HCT116 (cell line): ENCODE measurements around the gene BCKDK. TPM values are rescaled to one million over a fixed set of nuclear protein-coding genes. Genes with fewer than 3 reads are reported as not detected.

ENCODE experiments used
- ATAC-seq: fragments of 200-7000 bp; cut with Tn5 transposase; 2 replicates; pipeline ENCODE4 v1.9.1; 2020; ENCODE audit warnings: mild to moderate bottlenecking, moderate library complexity
- BruUV-seq: library from RNA; stranded (reverse); fragments of 400-500 nt; replicated peaks from 2 replicates; lab custom pipeline; 2021; lab: Mats Ljungman, UMichigan
- CTCF ChIA-PET: fragments of 300-600 bp; sonication (Branson Sonifier 250); formaldehyde crosslinking; loops from one replicate; lab custom pipeline; 2021; ENCODE audit warnings: antibody characterized with exemption; lab: Charles Lee
- POLR2A ChIA-PET: fragments of 300-600, 350-600 bp; sonication (Branson Sonifier 250); formaldehyde crosslinking; loops from one replicate; lab custom pipeline; 2021; ENCODE audit warnings: antibody characterized with exemption; lab: Charles Lee
- RAD21 ChIA-PET, 2 experiments: fragments of 300-600 bp; sonication (Branson Sonifier 250); formaldehyde crosslinking; loops; one replicate each; lab custom pipeline; 2023; ENCODE audit warnings: low total read pairs in 2 of 2; ENCODE audit not compliant: uncharacterized antibody in 2 of 2, unreplicated experiment in 2 of 2, low non-redundant PET in 1 of 2; lab: Charles Lee
- DNase-seq: peaks from one replicate; pipeline ENCODE4 v3.0.0-alpha.2; 2010; ENCODE audit warnings: low read depth, low spot score
- H2AFZ ChIP-seq: fragments of 200-600 bp; shearing (Covaris generic), sonication (generic); 2 replicates; pipeline ENCODE4 v1.6.1; 2017; ENCODE audit warnings: low read depth, mixed run types, mixed read lengths, antibody characterized with exemption, low read length; ENCODE audit not compliant: poor library complexity, severe bottlenecking
- H3K27ac ChIP-seq: 2 replicates; pipeline ENCODE4 v1.5.1; 2012; ENCODE audit warnings: low read depth, low read length
- H3K27me3 ChIP-seq: fragments of 200-600 bp; sonication (generic); 2 replicates; pipeline ENCODE4 v1.6.1; 2016; ENCODE audit warnings: mixed run types, low read length, mixed read lengths; ENCODE audit not compliant: insufficient read depth
- H3K36me3 ChIP-seq, 2 experiments: fragments of 200-500 bp in 1 of 2; fragments of 200-600 bp in 1 of 2; sonication (Bioruptor generic) in 1 of 2; sonication (generic) in 1 of 2; 2 replicates each; pipeline versions ENCODE4 v1.5.1 to v1.6.1; 2014 to 2016; ENCODE audit warnings: low read length in 2 of 2, inconsistent platforms in 1 of 2, mixed read lengths in 1 of 2, mixed run types in 1 of 2; ENCODE audit not compliant: insufficient read depth in 2 of 2, control insufficient read depth in 1 of 2
- H3K4me1 ChIP-seq, 2 experiments: fragments of 200-600 bp in 1 of 2; sonication (generic) in 1 of 2; 2 replicates each; pipeline versions ENCODE4 v1.5.1 to v1.6.1; 2012 to 2017; ENCODE audit warnings: low read length in 2 of 2, inconsistent platforms in 1 of 2, mild to moderate bottlenecking in 1 of 2, mixed read lengths in 1 of 2, mixed run types in 1 of 2, moderate library complexity in 1 of 2; ENCODE audit not compliant: insufficient read depth in 2 of 2, control insufficient read depth in 1 of 2
- H3K4me2 ChIP-seq: fragments of 200-600 bp; sonication (generic); 2 replicates; pipeline ENCODE4 v1.6.1; 2017; ENCODE audit warnings: mixed run types, low read length, mixed read lengths
- H3K4me3 ChIP-seq, 2 experiments: fragments of 200-600 bp in 1 of 2; sonication (generic) in 1 of 2; replicated peaks in 1 of 2; 2 replicates each; pipeline ENCODE4 v1.5.1; 2011 to 2016; ENCODE audit warnings: low read length in 2 of 2, control low read depth in 1 of 2, low read depth in 1 of 2, mild to moderate bottlenecking in 1 of 2, mixed read lengths in 1 of 2, mixed run types in 1 of 2
- H3K79me2 ChIP-seq: fragments of 200-600 bp; sonication (generic); 2 replicates; pipeline ENCODE4 v1.6.1; 2017; ENCODE audit warnings: mild to moderate bottlenecking, mixed run types, low read length, moderate library complexity, mixed read lengths; ENCODE audit not compliant: insufficient read depth
- H3K9ac ChIP-seq: fragments of 200-600 bp; sonication (generic); 2 replicates; pipeline ENCODE4 v1.6.1; 2016; ENCODE audit warnings: low read length, mixed read lengths
- H3K9me2 ChIP-seq: fragments of 200-600 bp; sonication (generic), shearing (Covaris generic); 2 replicates; pipeline ENCODE4 v1.6.1; 2017; ENCODE audit warnings: mixed run types, mild to moderate bottlenecking, moderate library complexity; ENCODE audit not compliant: insufficient read depth
- H3K9me3 ChIP-seq, 2 experiments: fragments of 200-500 bp in 1 of 2; fragments of 200-600 bp in 1 of 2; sonication (Bioruptor generic) in 1 of 2; sonication (generic) in 1 of 2; 2 replicates each; pipeline ENCODE4 v1.6.1; 2014 to 2017; ENCODE audit warnings: low read length in 2 of 2, mixed read lengths in 2 of 2, inconsistent platforms in 1 of 2, low read depth in 1 of 2, mild to moderate bottlenecking in 1 of 2, mixed run types in 1 of 2, moderate library complexity in 1 of 2; ENCODE audit not compliant: control insufficient read depth in 1 of 2, insufficient read depth in 1 of 2
- H4K20me1 ChIP-seq: fragments of 200-600 bp; sonication (generic), shearing (Covaris generic); 2 replicates; pipeline ENCODE4 v1.6.1; 2017; ENCODE audit warnings: mixed run types, mild to moderate bottlenecking, moderate library complexity; ENCODE audit not compliant: insufficient read depth
- CEBPB ChIP-seq: IDR thresholded peaks from 2 replicates; pipeline ENCODE4 v1.6.1; 2012; ENCODE audit warnings: low read depth
- EGR1 ChIP-seq: IDR thresholded peaks from 2 replicates; pipeline ENCODE4 v1.6.1; 2012; ENCODE audit warnings: low read depth
- EZH2 ChIP-seq: fragments of 200-600 bp; sonication (generic); IDR thresholded peaks from 2 replicates; pipeline ENCODE4 v1.6.1; 2017; ENCODE audit warnings: antibody characterized with exemption, mixed run types
- EZH2phosphoT487 ChIP-seq: fragments of 200-600 bp; IDR thresholded peaks from 2 replicates; pipeline ENCODE4 v1.6.1; 2018; ENCODE audit warnings: antibody characterized with exemption, borderline replicate concordance
- FOSL1 ChIP-seq: IDR thresholded peaks from 2 replicates; pipeline ENCODE4 v1.6.1; 2012; ENCODE audit warnings: low read depth
- POLR2A ChIP-seq: IDR thresholded peaks from 2 replicates; pipeline ENCODE4 v1.7.0; 2011; ENCODE audit warnings: borderline replicate concordance; ENCODE audit not compliant: insufficient read depth, insufficient read length; ENCODE audit errors: extremely low read depth
- SIN3A ChIP-seq: IDR thresholded peaks from 2 replicates; pipeline ENCODE4 v1.6.1; 2012; ENCODE audit warnings: low read depth
- TCF7L2 ChIP-seq: IDR thresholded peaks from 2 replicates; pipeline ENCODE4 v1.7.0; 2011; ENCODE audit warnings: borderline replicate concordance, inconsistent platforms; ENCODE audit not compliant: insufficient read depth, insufficient read length; ENCODE audit errors: extremely low read depth
- YY1 ChIP-seq: IDR thresholded peaks from 2 replicates; pipeline ENCODE4 v1.6.1; 2011; ENCODE audit warnings: low read length, low read depth, moderate library complexity, mild to moderate bottlenecking; ENCODE audit not compliant: insufficient replicate concordance; ENCODE audit errors: extremely low read depth
- ZNF274 ChIP-seq: fragments of 200-500 bp; sonication (Bioruptor generic); IDR thresholded peaks from 2 replicates; pipeline ENCODE4 v1.6.1; 2014; ENCODE audit warnings: mild to moderate bottlenecking, low read depth, low read length, inconsistent platforms
- intact Hi-C: fragments of 100-400 bp; cut with micrococcal nuclease; formaldehyde crosslinking; loops from 2 replicates; pipeline ENCODE4 v1.10.0; 2022
- total RNA-seq: library from RNA; stranded (reverse); gene quantifications from one replicate; pipeline ENCODE4 v1.2.1, GENCODE V29; 2021; ENCODE audit not compliant: unreplicated experiment
- TF ChIP-seq, protein P1 (sequence below): IDR thresholded peaks from 2 replicates; pipeline ENCODE4 v1.6.1; 2011; ENCODE audit warnings: mild to moderate bottlenecking, low read length, moderate library complexity; ENCODE audit not compliant: insufficient replicate concordance; ENCODE audit errors: extremely low read depth
- TF ChIP-seq, protein P2 (sequence below): IDR thresholded peaks from 2 replicates; pipeline ENCODE4 v1.6.1; 2012
- TF ChIP-seq, protein P3 (sequence below), 3 experiments: fragments of 200-600 bp in 1 of 3; sonication (generic) in 1 of 3; IDR thresholded peaks in 2 of 3; conservative IDR thresholded peaks in 1 of 3; 2 replicates each; pipeline ENCODE4 v1.5.1; 2012 to 2017; ENCODE audit warnings: low read depth in 2 of 3, low read length in 2 of 3, antibody characterized with exemption in 1 of 3, borderline replicate concordance in 1 of 3, control low read depth in 1 of 3, mild to moderate bottlenecking in 1 of 3, mixed read lengths in 1 of 3, mixed run types in 1 of 3, moderate library complexity in 1 of 3; ENCODE audit not compliant: insufficient read depth in 1 of 3

BCKDK gene
- total RNA-seq, 1 experiment from 2014 or later, result 60.7 TPM

DNA sequence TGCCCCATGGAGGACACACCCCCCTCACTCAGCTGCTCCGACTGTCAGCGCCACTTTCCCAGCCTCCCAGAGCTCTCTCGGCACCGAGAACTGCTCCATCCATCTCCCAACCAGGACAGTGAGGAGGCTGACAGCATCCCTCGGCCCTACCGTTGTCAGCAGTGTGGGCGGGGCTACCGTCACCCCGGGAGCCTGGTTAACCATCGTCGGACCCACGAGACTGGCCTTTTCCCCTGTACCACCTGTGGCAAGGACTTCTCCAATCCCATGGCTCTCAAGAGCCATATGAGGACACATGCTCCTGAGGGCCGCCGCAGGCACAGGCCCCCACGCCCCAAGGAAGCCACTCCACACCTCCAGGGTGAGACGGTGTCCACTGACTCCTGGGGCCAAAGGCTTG lies 31.9 kb upstream of the BCKDK start:
- no peak overlapping the region for H2AFZ ChIP-seq
- H3K9me2 ChIP-seq, result no peaks in the 10 kb centered on the region
- H3K4me1 ChIP-seq, result peaks cover 7 to 18% of the 10 kb centered on the region in 2 experiments; a peak in 3 of 4 replicates
- DNase-seq (no peak), ATAC-seq (no peak)
- ChIA-PET CTCF (no interaction called here), POLR2A (no interaction called here), RAD21 (no interaction called here)
- intact Hi-C loops, result loop anchor here (10.0 kb wide), 1 partner anchor 378 kb away; the partner anchor contains the start of gene ARMC5
- no TSS peak for BruUV-seq
- H3K9ac ChIP-seq, result no peak overlapping the region
- no peaks in the 10 kb centered on the region for H3K27me3 ChIP-seq
- TF ChIP-seq SIN3A, result no peak
- TF ChIP-seq POLR2A, result no peak
- TF ChIP-seq EZH2, result no peak
- no peak for TF ChIP-seq EZH2phosphoT487
- H3K27ac ChIP-seq, result no peak overlapping the region
- no peak overlapping the region for H3K4me3 ChIP-seq
- H4K20me1 ChIP-seq, result no peaks in the 10 kb centered on the region
- peaks cover 14 to 42% of the 10 kb centered on the region in 2 experiments for H3K36me3 ChIP-seq
- no peaks in the 10 kb centered on the region for H3K9me3 ChIP-seq
- peaks cover 56% of the 10 kb centered on the region for H3K79me2 ChIP-seq
- H3K4me2 ChIP-seq, result no peak overlapping the region

DNA sequence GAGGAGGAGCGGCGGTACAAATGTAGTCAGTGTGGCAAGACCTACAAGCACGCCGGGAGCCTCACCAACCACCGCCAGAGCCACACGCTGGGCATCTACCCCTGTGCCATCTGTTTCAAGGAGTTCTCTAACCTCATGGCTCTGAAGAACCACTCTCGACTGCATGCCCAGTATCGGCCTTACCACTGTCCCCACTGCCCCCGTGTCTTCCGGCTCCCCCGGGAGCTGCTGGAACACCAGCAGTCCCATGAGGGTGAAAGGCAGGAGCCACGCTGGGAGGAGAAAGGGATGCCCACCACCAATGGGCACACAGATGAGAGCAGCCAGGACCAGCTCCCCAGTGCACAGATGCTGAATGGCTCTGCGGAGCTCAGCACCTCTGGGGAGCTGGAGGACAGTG lies 31.2 kb upstream of the BCKDK start:
- Histone ChIP-seq H3K27ac (no peak overlapping the region), H4K20me1 (no peaks in the 10 kb centered on the region), H3K9me2 (no peaks in the 10 kb centered on the region), H3K27me3 (no peaks in the 10 kb centered on the region), H3K9me3 (no peaks in the 10 kb centered on the region), H3K4me3 (no peak overlapping the region), H3K36me3 (peaks cover 14 to 42% of the 10 kb centered on the region in 2 experiments), H3K79me2 (peaks cover 49% of the 10 kb centered on the region), H2AFZ (no peak overlapping the region), H3K4me1 (peaks cover 3 to 14% of the 10 kb centered on the region in 2 experiments; a peak in 3 of 4 replicates), H3K4me2 (no peak overlapping the region), H3K9ac (no peak overlapping the region)
- POLR2A ChIA-PET, result no interaction called here
- CTCF ChIA-PET, result no interaction called here
- intact Hi-C loops, result loop anchor here (10.0 kb wide), 1 partner anchor 378 kb away; the partner anchor contains the start of gene ARMC5
- ATAC-seq (no peak), DNase-seq (no peak)
- RAD21 ChIA-PET, result no interaction called here
- BruUV-seq, result no TSS peak
- TF ChIP-seq EGR1 (no peak), CEBPB (no peak), SIN3A (no peak), YY1 (no peak), FOSL1 (no peak), ZNF274 (no peak), TCF7L2 (no peak)
- TF ChIP-seq, protein P1, sequence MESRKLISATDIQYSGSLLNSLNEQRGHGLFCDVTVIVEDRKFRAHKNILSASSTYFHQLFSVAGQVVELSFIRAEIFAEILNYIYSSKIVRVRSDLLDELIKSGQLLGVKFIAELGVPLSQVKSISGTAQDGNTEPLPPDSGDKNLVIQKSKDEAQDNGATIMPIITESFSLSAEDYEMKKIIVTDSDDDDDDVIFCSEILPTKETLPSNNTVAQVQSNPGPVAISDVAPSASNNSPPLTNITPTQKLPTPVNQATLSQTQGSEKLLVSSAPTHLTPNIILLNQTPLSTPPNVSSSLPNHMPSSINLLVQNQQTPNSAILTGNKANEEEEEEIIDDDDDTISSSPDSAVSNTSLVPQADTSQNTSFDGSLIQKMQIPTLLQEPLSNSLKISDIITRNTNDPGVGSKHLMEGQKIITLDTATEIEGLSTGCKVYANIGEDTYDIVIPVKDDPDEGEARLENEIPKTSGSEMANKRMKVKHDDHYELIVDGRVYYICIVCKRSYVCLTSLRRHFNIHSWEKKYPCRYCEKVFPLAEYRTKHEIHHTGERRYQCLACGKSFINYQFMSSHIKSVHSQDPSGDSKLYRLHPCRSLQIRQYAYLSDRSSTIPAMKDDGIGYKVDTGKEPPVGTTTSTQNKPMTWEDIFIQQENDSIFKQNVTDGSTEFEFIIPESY, result no peak
- TF ChIP-seq, protein P2, sequence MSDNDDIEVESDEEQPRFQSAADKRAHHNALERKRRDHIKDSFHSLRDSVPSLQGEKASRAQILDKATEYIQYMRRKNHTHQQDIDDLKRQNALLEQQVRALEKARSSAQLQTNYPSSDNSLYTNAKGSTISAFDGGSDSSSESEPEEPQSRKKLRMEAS, result no peak
- TF ChIP-seq, protein P3, sequence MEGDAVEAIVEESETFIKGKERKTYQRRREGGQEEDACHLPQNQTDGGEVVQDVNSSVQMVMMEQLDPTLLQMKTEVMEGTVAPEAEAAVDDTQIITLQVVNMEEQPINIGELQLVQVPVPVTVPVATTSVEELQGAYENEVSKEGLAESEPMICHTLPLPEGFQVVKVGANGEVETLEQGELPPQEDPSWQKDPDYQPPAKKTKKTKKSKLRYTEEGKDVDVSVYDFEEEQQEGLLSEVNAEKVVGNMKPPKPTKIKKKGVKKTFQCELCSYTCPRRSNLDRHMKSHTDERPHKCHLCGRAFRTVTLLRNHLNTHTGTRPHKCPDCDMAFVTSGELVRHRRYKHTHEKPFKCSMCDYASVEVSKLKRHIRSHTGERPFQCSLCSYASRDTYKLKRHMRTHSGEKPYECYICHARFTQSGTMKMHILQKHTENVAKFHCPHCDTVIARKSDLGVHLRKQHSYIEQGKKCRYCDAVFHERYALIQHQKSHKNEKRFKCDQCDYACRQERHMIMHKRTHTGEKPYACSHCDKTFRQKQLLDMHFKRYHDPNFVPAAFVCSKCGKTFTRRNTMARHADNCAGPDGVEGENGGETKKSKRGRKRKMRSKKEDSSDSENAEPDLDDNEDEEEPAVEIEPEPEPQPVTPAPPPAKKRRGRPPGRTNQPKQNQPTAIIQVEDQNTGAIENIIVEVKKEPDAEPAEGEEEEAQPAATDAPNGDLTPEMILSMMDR (IDR thresholded peaks at IDR 0.05 in 2 of 3, conservative IDR thresholded peaks at IDR 0.05 in 1 of 3; ENCODE audit: borderline replicate concordance in 1 of 3, insufficient read depth in 1 of 3, low read depth in 2 of 3, low read length in 2 of 3), result no peak
